Activated CD4-positive, alpha-beta T cell treated with anti-CD3 and anti-CD28 coated beads, Interleukin-2, Interleukin-4, amounts not matched to agents 100 ng/mL and 50 ng/mL, durations not matched to agents 16 hours and 8 hours (primary cell): Measurements from ENCODE around the gene RPS4Y1.
"Not testable (repeated sequence)": the region's sequence is repeated elsewhere in the genome, so short reads cannot be mapped to it uniquely, and the experiment has no call there.

Source experiments
- DNase-seq: peaks from one replicate; pipeline ENCODE4 v3.0.0-alpha.2; 2020; ENCODE audit warnings: low spot score

The RPS4Y1 gene

DNA sequence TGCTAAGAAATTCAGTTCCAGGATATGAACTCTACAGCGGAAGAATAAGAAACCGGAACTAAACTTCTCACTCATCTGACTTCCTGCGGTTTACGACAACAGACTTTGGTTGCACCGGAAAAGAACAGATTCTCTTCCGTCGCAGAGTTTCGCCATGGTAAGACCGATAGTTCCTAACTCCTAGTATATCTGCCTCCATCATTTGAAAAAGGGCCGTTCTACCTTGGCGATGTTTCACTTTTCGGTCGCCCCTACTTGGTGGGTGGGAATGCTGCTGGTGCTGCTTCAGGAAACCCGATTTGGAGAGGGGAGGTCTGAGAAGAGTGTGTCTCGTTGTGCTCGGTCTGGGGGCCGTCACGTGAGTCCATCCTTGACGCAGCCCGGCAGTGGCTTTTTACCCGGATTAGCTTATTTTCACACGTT is at the start of gene RPS4Y1:
Gene RPS4Y1 (plus strand): TSS at position 132 of the 423 bp plus-strand sequence. CDS start 23 bp downstream, at position 155.
- no peak for DNase-seq

DNA sequence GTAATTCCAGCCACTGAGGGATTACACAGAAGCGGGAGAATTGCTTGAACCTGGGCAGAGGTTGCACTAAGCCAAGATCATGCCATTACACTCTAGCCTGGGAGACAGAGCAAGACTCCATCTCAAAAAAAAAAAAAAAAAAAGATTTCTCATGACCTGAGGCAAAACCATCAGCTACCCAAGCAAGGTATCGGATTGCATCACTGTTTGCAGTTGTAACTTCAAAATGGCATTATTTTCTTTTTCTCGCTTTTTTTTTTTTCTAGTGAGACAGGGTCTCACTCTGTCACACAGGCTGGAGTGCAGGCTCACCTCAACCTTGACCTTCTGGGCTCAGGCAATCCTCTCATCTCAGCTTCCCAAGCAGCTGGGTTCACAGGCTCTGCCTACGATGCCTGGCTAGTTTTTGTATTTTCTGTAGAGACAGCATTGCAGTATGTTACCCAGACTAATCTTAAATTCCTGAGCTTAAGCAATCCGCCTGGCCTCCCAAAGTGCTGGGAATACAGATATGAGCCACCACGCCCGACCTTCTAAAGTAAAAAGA is 44.4 kb upstream of the RPS4Y1 start:
- DNase-seq = no peak

GRCh38 chrY:2797991-2798390 is 43.4 kb upstream of the RPS4Y1 start:
- no peak for DNase-seq

DNA sequence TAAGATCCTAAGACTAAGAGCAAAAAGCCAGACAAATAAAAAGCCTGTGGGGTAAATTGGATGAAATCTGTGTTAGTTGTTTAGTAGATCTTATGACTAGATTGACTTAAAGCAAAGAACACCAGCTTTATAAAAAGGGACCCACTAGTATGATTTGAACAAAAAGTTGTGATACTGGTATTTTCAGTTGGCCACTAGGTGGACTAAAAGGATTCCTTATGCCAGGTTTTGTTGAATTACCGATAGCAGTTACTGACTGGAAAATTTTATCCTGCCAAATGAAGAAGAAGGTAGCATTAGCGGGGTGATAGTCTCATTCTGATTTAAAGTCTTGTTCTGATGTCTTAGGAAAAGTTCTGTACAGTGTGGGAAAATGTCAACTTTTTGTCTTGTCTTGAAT is 41.2 kb upstream of the RPS4Y1 start:
- DNase-seq = no peak

GRCh38 chrY:2817146-2817896 is 24.1 kb upstream of the RPS4Y1 start:
- DNase-seq = not testable (repeated sequence)

GRCh38 chrY:2824471-2824870 is 16.9 kb upstream of the RPS4Y1 start:
- no peak for DNase-seq

DNA sequence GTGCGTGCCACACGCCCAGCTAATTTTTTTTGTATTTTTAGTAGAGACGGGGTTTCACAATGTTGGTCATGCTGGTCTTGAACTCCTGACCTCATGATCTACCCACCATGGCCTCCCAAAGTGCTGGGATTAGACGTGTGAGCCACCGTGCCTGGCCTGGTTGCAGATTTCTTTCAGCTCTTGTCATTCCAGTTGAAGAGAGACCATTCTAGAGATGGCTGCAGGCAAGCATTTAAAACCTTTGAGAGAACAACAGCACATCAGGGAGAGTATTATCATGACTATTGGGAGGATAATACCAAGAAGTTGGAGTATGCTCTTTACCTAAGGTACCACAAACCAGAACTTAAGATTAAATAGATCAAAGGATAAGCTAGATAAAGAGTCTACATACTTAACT is 12.9 kb upstream of the RPS4Y1 start:
- no peak for DNase-seq

GRCh38 chrY:2835230-2835629 is 6.2 kb upstream of the RPS4Y1 start:
- DNase-seq = no peak

- no peak for DNase-seq
These were observed 4.3 kb upstream of the RPS4Y1 start for GRCh38 chrY:2837078-2837477.

GRCh38 chrY:2837932-2838331 is 3.5 kb upstream of the RPS4Y1 start:
- no peak for DNase-seq

DNA sequence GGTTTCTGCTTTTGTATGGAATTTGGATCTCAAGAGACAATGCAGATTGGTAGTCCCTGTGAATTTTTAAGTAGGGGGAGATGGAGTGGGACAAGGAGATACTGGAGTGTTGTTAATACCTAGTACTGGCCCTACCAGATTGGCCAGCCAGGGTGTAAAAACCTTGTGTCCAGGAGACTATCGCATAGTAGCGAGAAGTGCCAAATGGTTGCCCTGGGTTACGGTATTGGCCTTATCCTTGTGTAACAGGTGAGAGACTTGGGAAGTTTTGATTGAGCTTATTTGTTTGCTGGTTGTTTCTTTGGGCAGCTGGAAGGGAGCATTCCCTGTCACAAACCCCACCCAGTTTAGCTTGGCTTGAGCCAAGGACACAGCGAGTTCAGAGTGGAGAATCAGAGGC is 5.4 kb downstream of the RPS4Y1 start:
- no peak for DNase-seq

- no peak for DNase-seq
These were observed 7.0 kb downstream of the RPS4Y1 start for GRCh38 chrY:2848384-2848783.

DNA sequence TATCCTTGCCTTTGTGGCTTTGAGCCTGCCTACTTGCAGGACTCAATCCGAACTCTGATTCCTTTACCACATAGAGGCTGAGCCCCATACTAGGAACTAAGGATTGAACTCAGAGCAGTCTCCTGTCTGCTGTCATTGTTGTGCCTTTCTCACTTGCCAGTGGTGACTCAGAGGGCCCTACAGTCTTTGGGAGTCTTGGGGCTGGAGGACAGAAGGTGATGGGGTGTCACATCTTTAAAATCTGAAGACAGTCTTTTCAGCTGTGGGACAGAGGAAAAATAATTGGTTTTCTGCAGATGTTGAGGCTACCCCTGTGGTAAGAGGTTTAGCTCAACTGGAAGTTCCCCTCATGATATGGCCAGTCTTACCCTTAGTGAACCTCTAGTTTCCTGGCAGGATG is 8.0 kb downstream of the RPS4Y1 start:
- no peak for DNase-seq

DNA sequence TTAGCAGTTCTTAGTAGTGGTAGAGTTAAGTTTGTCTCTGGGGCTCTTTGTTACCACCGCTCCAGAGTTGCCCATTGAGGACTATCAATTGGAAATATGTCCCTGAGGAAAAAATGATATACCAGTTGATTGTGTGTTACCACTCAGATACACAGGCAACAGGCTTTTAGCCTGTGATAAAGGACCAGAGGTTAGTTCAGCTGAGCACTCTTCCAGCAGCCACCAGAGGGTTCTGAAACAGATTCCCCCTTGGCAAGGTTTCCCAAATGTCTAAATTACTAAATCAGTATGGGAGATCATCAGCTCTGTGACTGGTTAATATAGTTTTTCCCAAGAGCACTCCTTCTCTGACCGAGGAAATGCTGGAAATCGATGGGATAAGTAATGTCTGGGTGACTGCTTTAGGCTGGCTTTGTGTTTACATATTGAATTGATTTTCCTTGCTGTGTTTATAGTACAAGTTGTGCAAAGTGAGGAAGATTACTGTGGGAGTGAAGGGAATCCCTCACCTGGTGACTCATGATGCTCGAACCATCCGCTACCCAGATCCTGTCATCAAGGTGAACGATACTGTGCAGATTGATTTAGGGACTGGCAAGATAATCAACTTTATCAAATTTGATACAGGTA is 12.9 kb downstream of the RPS4Y1 start:
- no peak for DNase-seq

- DNase-seq = no peak
These were observed 15.7 kb downstream of the RPS4Y1 start for GRCh38 chrY:2857068-2857467.

DNA sequence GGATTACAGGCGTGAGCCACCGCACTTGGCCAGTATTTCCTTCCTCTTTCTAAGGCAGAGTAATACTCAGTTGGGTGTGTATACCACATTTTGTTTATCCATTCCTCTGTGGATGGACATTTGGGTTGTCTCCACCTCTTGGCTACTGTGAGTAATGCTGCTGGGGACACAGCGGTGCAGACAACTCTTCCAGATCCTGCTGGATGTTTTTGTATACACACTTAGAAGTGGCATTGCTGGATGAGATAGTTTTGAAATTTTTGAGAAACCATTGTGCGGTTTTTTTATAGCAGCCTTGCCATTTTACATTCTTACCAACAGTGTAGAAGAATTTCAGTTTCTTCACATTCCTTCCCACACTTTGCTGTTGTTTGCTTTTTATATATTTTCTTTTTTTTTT is 16.3 kb downstream of the RPS4Y1 start:
- DNase-seq = no peak

DNA sequence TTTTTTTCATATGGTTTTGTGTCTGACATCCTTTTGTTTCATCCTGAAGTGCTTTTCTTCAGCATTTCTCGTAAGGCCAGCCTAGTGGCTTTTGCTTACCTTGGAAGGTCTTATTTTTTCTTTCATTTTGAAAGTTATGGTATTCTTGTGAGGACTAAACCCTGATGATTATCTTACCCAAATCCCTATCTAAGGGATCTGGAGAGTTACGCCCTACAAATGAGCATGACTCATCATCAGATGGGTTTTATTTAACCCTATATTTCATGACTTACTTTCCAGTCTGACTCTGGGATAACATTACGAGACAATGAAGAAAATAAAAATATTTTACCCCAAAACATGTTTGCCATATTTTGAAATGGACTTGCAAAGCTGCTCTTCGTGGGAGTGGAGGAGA is 18.4 kb downstream of the RPS4Y1 start:
- no peak for DNase-seq

- DNase-seq = no peak
These were observed 19.1 kb downstream of the RPS4Y1 start for GRCh38 chrY:2860511-2860910.

DNA sequence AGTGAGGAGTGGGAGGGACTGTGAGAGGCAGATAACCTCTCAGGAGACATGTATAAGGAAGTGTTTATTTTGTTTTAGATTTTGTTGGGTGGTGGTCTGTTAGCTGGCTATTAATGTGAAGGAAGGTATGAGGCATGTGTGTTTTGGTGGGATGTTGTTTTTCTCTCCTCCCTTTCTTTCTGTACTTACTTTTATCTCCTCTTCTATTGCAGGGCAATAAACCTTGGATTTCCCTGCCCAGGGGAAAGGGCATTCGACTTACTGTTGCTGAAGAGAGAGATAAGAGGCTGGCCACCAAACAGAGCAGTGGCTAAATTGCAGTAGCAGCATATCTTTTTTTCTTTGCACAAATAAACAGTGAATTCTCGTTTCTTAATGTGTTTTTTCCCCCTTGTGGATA is 25.2 kb downstream of the RPS4Y1 start:
- no peak for DNase-seq

- DNase-seq = no peak
These were observed 26.1 kb downstream of the RPS4Y1 start for GRCh38 chrY:2867469-2867868.

DNA sequence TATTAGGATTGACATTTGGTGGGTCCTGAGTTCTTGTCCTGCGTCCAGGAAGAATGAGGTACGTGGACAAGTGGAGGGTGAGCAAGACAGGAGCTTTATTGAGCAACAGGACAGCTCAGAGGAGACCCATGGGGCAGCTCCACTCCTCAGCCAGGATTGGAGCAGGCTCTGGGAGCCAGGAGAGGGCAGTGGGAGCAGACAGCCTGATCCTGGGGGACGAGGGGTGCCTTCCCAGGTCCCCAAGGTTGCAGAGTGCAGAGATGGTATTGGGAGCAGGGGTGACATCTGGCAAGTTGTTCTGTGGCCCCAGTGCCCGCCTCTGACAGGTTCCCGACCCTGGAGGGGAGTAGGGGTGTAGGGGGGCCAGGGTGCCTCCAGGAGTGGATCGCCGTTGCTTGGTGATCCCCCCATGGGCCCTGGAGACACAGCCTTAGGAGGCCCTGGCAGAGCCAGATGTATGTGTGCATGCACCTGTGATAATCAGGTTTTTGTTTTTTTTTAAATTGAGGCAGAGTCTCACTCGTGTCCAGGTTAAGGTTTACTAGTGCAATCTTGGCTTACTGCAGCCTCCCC is 26.7 kb downstream of the RPS4Y1 start:
- DNase-seq = no peak

DNA sequence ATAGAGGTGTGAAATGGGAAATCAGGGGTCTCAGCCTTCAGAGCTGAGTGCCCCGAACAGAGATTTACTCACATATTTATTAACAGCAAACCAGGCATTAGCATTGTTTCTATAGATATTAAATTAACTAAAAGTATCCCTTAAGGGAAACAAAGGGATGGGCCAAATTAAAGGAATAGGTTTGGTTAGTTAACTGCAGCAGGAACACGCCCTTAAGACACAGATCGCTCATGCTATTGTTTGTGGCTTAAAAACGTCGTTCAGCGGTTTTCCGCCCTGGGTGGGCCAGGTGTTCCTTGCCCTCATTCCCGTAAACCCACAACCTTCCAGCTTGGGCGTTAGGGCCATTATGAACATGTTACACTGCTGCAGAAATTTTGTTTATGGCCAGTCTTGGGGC is 30.8 kb downstream of the RPS4Y1 start:
- DNase-seq = not testable (repeated sequence)

DNA sequence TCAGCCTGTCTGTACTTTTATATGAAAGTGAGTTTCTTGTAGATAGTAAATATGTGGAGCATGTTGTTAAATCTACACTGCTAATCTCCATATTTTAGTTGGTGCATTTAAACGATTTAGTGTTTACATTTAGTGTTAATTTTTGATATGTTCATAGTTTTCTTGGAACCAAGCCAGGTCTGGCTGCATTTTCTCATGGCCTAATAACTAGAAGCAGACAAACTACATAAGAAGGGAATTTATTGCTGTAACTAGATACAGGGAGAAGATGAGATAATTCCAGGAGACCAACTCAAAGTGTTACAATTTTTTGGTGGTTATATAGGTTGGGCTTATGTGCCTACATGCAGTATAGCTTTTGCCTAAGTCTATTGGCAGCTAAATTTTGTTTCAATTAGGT is 32.8 kb downstream of the RPS4Y1 start:
- DNase-seq = no peak
